K562 (cell line): ENCODE measurements around the gene CEP131. TPM values are rescaled to one million over a fixed set of nuclear protein-coding genes. Genes with fewer than 3 reads are reported as not detected.
A peak's percentile ranks its signal among the peaks of the same experiment; 100 is the strongest.

Source experiments
- CREB3L1 ChIP-seq: fragments of 450-650 bp; IDR thresholded peaks from 2 replicates; pipeline ENCODE4 v1.6.1; 2014; ENCODE audit warnings: low read depth, mild to moderate bottlenecking, moderate library complexity, borderline replicate concordance
- CREM ChIP-seq: IDR thresholded peaks from 2 replicates; pipeline ENCODE4 v1.6.1; 2014; ENCODE audit warnings: antibody characterized with exemption, low read depth
- FOXA1 ChIP-seq: fragments of 450-650 bp; IDR thresholded peaks from 2 replicates; pipeline ENCODE4 v1.6.1; 2016; ENCODE audit warnings: mild to moderate bottlenecking, borderline replicate concordance
- MYC ChIP-seq, 2 experiments: fragments of 250-450 bp in 1 of 2; sonication (Bioruptor Pico) in 1 of 2; IDR thresholded peaks; 2 replicates each; pipeline versions ENCODE4 v1.5.1 to v1.6.1; 2012 to 2021; ENCODE audit warnings: low read depth in 2 of 2, borderline replicate concordance in 1 of 2, improper control_type of control experiment in 1 of 2, low read length in 1 of 2, mild to moderate bottlenecking in 1 of 2, moderate library complexity in 1 of 2
- NR2C2 ChIP-seq, 2 experiments: fragments of 200-800 bp in 1 of 2; sonication (Bioruptor generic) in 1 of 2; sonication (generic) in 1 of 2; formaldehyde crosslinking in 1 of 2; IDR thresholded peaks; 2 replicates each; pipeline versions ENCODE4 v1.6.1 to v1.8.0; 2016 to 2022; ENCODE audit warnings: mild to moderate bottlenecking in 1 of 2, missing compliant biosample characterization in 1 of 2, missing genetic modification characterization in 1 of 2, missing genetic modification reagents in 1 of 2
- NRF1 ChIP-seq, 2 experiments: fragments of 450-650 bp; IDR thresholded peaks in 1 of 2; conservative IDR thresholded peaks in 1 of 2; 2 replicates each; pipeline ENCODE4 v1.6.1; 2014; ENCODE audit warnings: mild to moderate bottlenecking in 2 of 2
- SIN3A ChIP-seq, 2 experiments: fragments of 150-350 bp in 1 of 2; IDR thresholded peaks; 2 replicates each; pipeline ENCODE4 v1.6.1; 2011 to 2016; ENCODE audit warnings: borderline replicate concordance in 2 of 2, low read depth in 2 of 2, low read length in 2 of 2, mild to moderate bottlenecking in 2 of 2, moderate library complexity in 2 of 2; ENCODE audit not compliant: control insufficient read depth in 1 of 2
- SOX6 ChIP-seq: fragments of 450-650 bp; IDR thresholded peaks from 2 replicates; pipeline ENCODE4 v1.6.1; 2014; ENCODE audit warnings: mild to moderate bottlenecking
- STAT5B ChIP-seq: fragments of 250-450 bp; sonication (Bioruptor Pico); IDR thresholded peaks from 2 replicates; pipeline ENCODE4 v1.8.0; 2021; ENCODE audit warnings: mild to moderate bottlenecking, inconsistent platforms
- TAF7 ChIP-seq: fragments of 450-650 bp; IDR thresholded peaks from 2 replicates; pipeline ENCODE4 v1.6.1; 2016; ENCODE audit warnings: missing genetic modification characterization, missing compliant biosample characterization
- ZKSCAN1 ChIP-seq: fragments of 150-350 bp; IDR thresholded peaks from 2 replicates; pipeline ENCODE4 v1.6.1; 2016; ENCODE audit warnings: low read depth, low read length
- ZNF347 ChIP-seq: fragments of 450-650 bp; formaldehyde crosslinking; IDR thresholded peaks from 2 replicates; pipeline ENCODE4 v1.4.0; 2020; ENCODE audit warnings: low read depth, mild to moderate bottlenecking, moderate library complexity
- ZNF644 ChIP-seq: fragments of 200-800 bp; sonication (Bioruptor generic); IDR thresholded peaks from 2 replicates; pipeline ENCODE4 v1.6.1; 2016; ENCODE audit warnings: low read depth, missing genetic modification characterization, missing compliant biosample characterization
- ZNF695 ChIP-seq: fragments of 450-650 bp; formaldehyde crosslinking; IDR thresholded peaks from 2 replicates; pipeline ENCODE4 v1.4.0; 2020; ENCODE audit warnings: mild to moderate bottlenecking, moderate library complexity
- ZNF780A ChIP-seq: fragments of 250-450 bp; sonication (Bioruptor Pico); IDR thresholded peaks from 2 replicates; pipeline ENCODE4 v1.5.0; 2021; ENCODE audit warnings: mild to moderate bottlenecking
- polyA plus RNA-seq, 8 experiments: library from polyadenylated mRNA; depleted of rRNA in 4 of 8; stranded (reverse) in 5 of 8; unstranded in 3 of 8; fragments of >200 nt; fragmentation: Nextera tagmentation in 2 of 8; fragmentation: Illumina TruSeq in 1 of 8; extraction: Ambion mirVana in 2 of 8; extraction: Trizol in 1 of 8; gene quantifications; 2 replicates each; pipeline versions ENCODE4 v1.2.1 to v1.2.3, GENCODE V29; 2011 to 2014; ENCODE audit warnings: inconsistent platforms in 1 of 8, missing spikeins in 1 of 8
- total RNA-seq, 7 experiments: library from RNA; depleted of rRNA in 6 of 7; stranded (reverse); fragments of >200 nt in 6 of 7; fragmentation: Illumina TruSeq in 2 of 7; extraction: Trizol in 2 of 7; gene quantifications; 2 replicates each; pipeline versions ENCODE4 v1.2.1 to v1.2.3, GENCODE V29; 2011 to 2021; ENCODE audit warnings: low replicate concordance in 1 of 7
- TF ChIP-seq, protein P1 (sequence below), 3 experiments: fragments of 200-800 bp in 1 of 3; fragments of 250-450 bp in 1 of 3; fragments of 450-650 bp in 1 of 3; sonication (Bioruptor Pico) in 1 of 3; sonication (Bioruptor generic) in 1 of 3; formaldehyde crosslinking in 1 of 3; IDR thresholded peaks; 2 replicates each; pipeline versions ENCODE4 v1.6.1 to v1.8.0; 2016 to 2022; ENCODE audit warnings: mild to moderate bottlenecking in 2 of 3, missing genetic modification characterization in 2 of 3, missing compliant biosample characterization in 1 of 3, moderate library complexity in 1 of 3

The CEP131 gene
- total and polyA plus RNA-seq, 9 of the 15 experiments (the other 6 are each of a cell fraction or from before 2014, with no cell fraction given): 0.24 to 21.2 (median 2.3) TPM

DNA sequence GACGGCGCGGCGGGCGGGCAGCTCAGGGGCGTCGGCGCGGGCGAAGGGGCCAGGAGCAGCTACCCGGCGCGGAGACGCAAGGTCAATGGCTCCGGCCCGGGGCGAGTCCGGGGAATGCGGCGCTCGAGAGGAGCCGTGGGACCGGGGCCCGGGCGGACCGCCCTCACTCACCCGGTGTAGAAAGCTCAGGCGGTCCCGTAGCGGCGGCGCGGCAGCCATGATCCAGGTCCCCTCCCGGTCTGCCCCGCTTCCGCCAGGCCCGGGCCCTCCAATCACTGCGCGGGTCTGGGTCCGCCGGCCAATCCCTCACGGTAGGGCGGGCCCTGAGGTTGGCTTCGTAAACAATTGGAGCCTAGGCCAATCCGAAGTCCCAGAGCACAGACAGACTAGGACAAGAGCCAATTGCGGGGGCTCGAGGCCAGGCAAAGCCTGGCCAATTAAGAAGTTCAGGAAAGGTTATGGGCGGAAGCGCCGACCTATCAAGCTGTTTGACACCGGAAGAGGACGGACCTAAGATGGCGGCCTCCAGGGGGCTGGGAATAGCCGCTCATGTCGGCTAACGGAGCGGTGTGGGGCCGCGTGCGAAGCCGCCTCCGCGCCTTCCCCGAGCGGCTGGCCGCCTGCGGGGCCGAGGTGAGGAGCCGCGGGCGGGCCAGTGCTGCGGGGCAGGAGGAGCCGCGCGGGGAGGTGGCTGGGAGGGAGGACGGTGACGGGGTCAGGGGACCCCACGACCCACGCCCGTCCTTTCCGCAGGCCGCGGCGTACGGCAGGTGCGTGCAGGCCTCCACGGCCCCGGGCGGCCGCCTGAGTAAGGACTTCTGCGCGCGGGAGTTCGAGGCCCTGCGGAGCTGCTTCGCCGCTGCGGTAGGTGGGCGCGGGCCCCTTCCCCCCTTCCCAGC lies 16.3 kb upstream of the CEP131 start, which contains the start of the genes NDUFAF8 and TEPSIN (continued):
- TF ChIP-seq CREB3L1: peak; percentile 25; the same call in 1 of the 2 replicates
- TF ChIP-seq NRF1 (conservative IDR thresholded peaks at IDR 0.05 in 1 of 2, IDR thresholded peaks at IDR 0.05 in 1 of 2): peak; percentile 79 to 80
- peak; percentile 78 for TF ChIP-seq CREM
- TF ChIP-seq STAT5B (CRISPR knock-in tag): no peak
- TF ChIP-seq SIN3A (IDR thresholded peaks at IDR 0.05; ENCODE audit: borderline replicate concordance in 2 of 2, control insufficient read depth in 1 of 2, low read depth in 2 of 2, low read length in 2 of 2): peak; percentile 74 to 80; a peak in 2 of 4 replicates
- TF ChIP-seq TAF7 (tag): no peak
- TF ChIP-seq, protein P1, sequence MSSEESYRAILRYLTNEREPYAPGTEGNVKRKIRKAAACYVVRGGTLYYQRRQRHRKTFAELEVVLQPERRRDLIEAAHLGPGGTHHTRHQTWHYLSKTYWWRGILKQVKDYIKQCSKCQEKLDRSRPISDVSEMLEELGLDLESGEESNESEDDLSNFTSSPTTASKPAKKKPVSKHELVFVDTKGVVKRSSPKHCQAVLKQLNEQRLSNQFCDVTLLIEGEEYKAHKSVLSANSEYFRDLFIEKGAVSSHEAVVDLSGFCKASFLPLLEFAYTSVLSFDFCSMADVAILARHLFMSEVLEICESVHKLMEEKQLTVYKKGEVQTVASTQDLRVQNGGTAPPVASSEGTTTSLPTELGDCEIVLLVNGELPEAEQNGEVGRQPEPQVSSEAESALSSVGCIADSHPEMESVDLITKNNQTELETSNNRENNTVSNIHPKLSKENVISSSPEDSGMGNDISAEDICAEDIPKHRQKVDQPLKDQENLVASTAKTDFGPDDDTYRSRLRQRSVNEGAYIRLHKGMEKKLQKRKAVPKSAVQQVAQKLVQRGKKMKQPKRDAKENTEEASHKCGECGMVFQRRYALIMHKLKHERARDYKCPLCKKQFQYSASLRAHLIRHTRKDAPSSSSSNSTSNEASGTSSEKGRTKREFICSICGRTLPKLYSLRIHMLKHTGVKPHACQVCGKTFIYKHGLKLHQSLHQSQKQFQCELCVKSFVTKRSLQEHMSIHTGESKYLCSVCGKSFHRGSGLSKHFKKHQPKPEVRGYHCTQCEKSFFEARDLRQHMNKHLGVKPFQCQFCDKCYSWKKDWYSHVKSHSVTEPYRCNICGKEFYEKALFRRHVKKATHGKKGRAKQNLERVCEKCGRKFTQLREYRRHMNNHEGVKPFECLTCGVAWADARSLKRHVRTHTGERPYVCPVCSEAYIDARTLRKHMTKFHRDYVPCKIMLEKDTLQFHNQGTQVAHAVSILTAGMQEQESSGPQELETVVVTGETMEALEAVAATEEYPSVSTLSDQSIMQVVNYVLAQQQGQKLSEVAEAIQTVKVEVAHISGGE (CRISPR knock-in tag; IDR thresholded peaks at IDR 0.05): peak in 1 of 3 experiments; percentile 25; a peak in 2 of 6 replicates
- TF ChIP-seq ZNF644 (tag): no peak
- no peak for TF ChIP-seq ZNF347 (CRISPR knock-in tag)
- peak; percentile 84 for TF ChIP-seq MYC (IDR thresholded peaks at IDR 0.05; ENCODE audit: low read depth, low read length)
- TF ChIP-seq MYC (CRISPR knock-in tag; IDR thresholded peaks at IDR 0.05; ENCODE audit: borderline replicate concordance, low read depth): no peak
- peak; percentile 56; the same call in 1 of the 2 replicates for TF ChIP-seq ZKSCAN1
- no peak for TF ChIP-seq ZNF695
- TF ChIP-seq ZNF780A (CRISPR knock-in tag): no peak
- TF ChIP-seq SOX6: no peak
- TF ChIP-seq FOXA1: no peak
- TF ChIP-seq NR2C2 (CRISPR knock-in tag; IDR thresholded peaks at IDR 0.05): no peak
- peak; percentile 98 for TF ChIP-seq NR2C2 (tag; IDR thresholded peaks at IDR 0.05)
